Liver (tissue), 9 donors: Measurements from ENCODE around the gene WDR81. TPM values are rescaled to one million over a fixed set of nuclear protein-coding genes. Genes with fewer than 3 reads are reported as not detected.

ENCODE experiments used
- DNase-seq: peaks from one replicate; pipeline ENCODE4 v3.0.0-alpha.2; 2017; ENCODE audit warnings: low spot score
- H3K27ac ChIP-seq, 2 donors: one replicate each; pipeline ENCODE4 v1.7.0; 2013; ENCODE audit warnings: inconsistent platforms in 2 of 2, low read length in 2 of 2, control low read depth in 1 of 2, low read depth in 1 of 2, mild to moderate bottlenecking in 1 of 2
- H3K27me3 ChIP-seq, 4 donors: one replicate each; pipeline versions ENCODE4 v1.6.1 to v1.7.0; 2013; ENCODE audit warnings: low read length in 3 of 4, inconsistent platforms in 1 of 4, mild to moderate bottlenecking in 1 of 4, moderate library complexity in 1 of 4; ENCODE audit not compliant: control insufficient read depth in 4 of 4, insufficient read depth in 4 of 4
- H3K36me3 ChIP-seq, 4 donors: one replicate each; pipeline versions ENCODE4 v1.6.1 to v1.7.0; 2013; ENCODE audit warnings: low read length in 3 of 4, mild to moderate bottlenecking in 3 of 4, low read depth in 1 of 4, moderate library complexity in 1 of 4; ENCODE audit not compliant: control insufficient read depth in 4 of 4, insufficient read depth in 3 of 4
- H3K4me1 ChIP-seq, 4 donors: one replicate each; pipeline versions ENCODE4 v1.6.1 to v1.7.0; 2013; ENCODE audit warnings: low read length in 3 of 4, mild to moderate bottlenecking in 3 of 4, moderate library complexity in 1 of 4; ENCODE audit not compliant: control insufficient read depth in 4 of 4, insufficient read depth in 4 of 4
- H3K4me3 ChIP-seq, 3 donors: one replicate each; pipeline versions ENCODE4 v1.6.1 to v1.7.0; 2013; ENCODE audit warnings: low read length in 3 of 3, control low read depth in 1 of 3, low read depth in 1 of 3, mild to moderate bottlenecking in 1 of 3
- H3K9ac ChIP-seq, 2 donors: one replicate each; pipeline ENCODE4 v1.7.0; 2013; ENCODE audit warnings: low read length in 2 of 2, mild to moderate bottlenecking in 2 of 2, moderate library complexity in 2 of 2, control low read depth in 1 of 2, low read depth in 1 of 2
- H3K9me3 ChIP-seq, 4 donors: one replicate each; pipeline versions ENCODE4 v1.6.1 to v1.7.0; 2013; ENCODE audit warnings: low read length in 3 of 4; ENCODE audit not compliant: control insufficient read depth in 4 of 4
- ATF3 ChIP-seq: IDR thresholded peaks from 2 replicates; pipeline ENCODE4 v1.6.1; 2016; ENCODE audit warnings: antibody characterized with exemption
- EGR1 ChIP-seq, 2 donors: IDR thresholded peaks; 2 replicates each; pipeline ENCODE4 v1.6.1; 2016 to 2018; ENCODE audit warnings: antibody characterized with exemption in 2 of 2, low read depth in 2 of 2
- FOXA1 ChIP-seq: IDR thresholded peaks from 2 replicates; pipeline ENCODE4 v1.6.1; 2016; ENCODE audit warnings: antibody characterized with exemption
- FOXA2 ChIP-seq: IDR thresholded peaks from 2 replicates; pipeline ENCODE4 v1.6.1; 2016; ENCODE audit warnings: antibody characterized with exemption
- GABPA ChIP-seq, 2 donors: IDR thresholded peaks in 1 of 2; conservative IDR thresholded peaks in 1 of 2; 2 replicates each; pipeline ENCODE4 v1.6.1; 2016; ENCODE audit warnings: antibody characterized with exemption in 2 of 2, mild to moderate bottlenecking in 1 of 2, moderate library complexity in 1 of 2
- HNF4A ChIP-seq, 2 donors: conservative IDR thresholded peaks; 2 replicates each; pipeline ENCODE4 v1.6.1; 2016; ENCODE audit warnings: antibody characterized with exemption in 2 of 2, mild to moderate bottlenecking in 2 of 2
- HNF4G ChIP-seq: IDR thresholded peaks from 2 replicates; pipeline ENCODE4 v1.6.1; 2016; ENCODE audit warnings: antibody characterized with exemption
- JUND ChIP-seq, 2 donors: IDR thresholded peaks; 2 replicates each; pipeline ENCODE4 v1.6.1; 2016; ENCODE audit warnings: antibody characterized with exemption in 2 of 2
- MAX ChIP-seq: IDR thresholded peaks from 2 replicates; pipeline ENCODE4 v1.6.1; 2016; ENCODE audit warnings: antibody characterized with exemption
- NR2F2 ChIP-seq: IDR thresholded peaks from 2 replicates; pipeline ENCODE4 v1.6.1; 2016; ENCODE audit warnings: antibody characterized with exemption
- RAD21 ChIP-seq, 2 donors: IDR thresholded peaks; 2 replicates each; pipeline ENCODE4 v1.6.1; 2016; ENCODE audit warnings: antibody characterized with exemption in 2 of 2, mild to moderate bottlenecking in 2 of 2
- RXRA ChIP-seq, 2 donors: IDR thresholded peaks; 2 replicates each; pipeline ENCODE4 v1.6.1; 2017 to 2018; ENCODE audit warnings: antibody characterized with exemption in 2 of 2, mild to moderate bottlenecking in 1 of 2
- SP1 ChIP-seq: IDR thresholded peaks from 2 replicates; pipeline ENCODE4 v1.6.1; 2018; ENCODE audit warnings: antibody characterized with exemption, mild to moderate bottlenecking
- TAF1 ChIP-seq: conservative IDR thresholded peaks from 2 replicates; pipeline ENCODE4 v1.6.1; 2016; ENCODE audit warnings: antibody characterized with exemption, mild to moderate bottlenecking
- YY1 ChIP-seq: IDR thresholded peaks from 2 replicates; pipeline ENCODE4 v1.6.1; 2016; ENCODE audit warnings: antibody characterized with exemption, mild to moderate bottlenecking
- WGBS: extraction: QIAGEN DNeasy Blood & Tissue Kit; methylation state at CpG from one replicate; pipeline ENCODE4 v1.1.7; 2013; 5-methylcytosine and 5-hydroxymethylcytosine counted together
- polyA plus RNA-seq, 2 donors: library from polyadenylated mRNA; stranded (reverse) in 1 of 2; unstranded in 1 of 2; fragments of 200-250 nt in 1 of 2; fragments of >200 nt in 1 of 2; fragmentation: Nextera tagmentation in 1 of 2; extraction: Ambion mirVana in 1 of 2; gene quantifications; one replicate each; pipeline versions ENCODE4 v1.2.1 to v1.2.3, GENCODE V29; 2013 to 2015
- total RNA-seq, 2 donors: library from RNA; depleted of rRNA; stranded (reverse); fragments of >200 nt; gene quantifications; one replicate each; pipeline ENCODE4 v1.2.3, GENCODE V29; 2014
- TF ChIP-seq, protein P1 (sequence below): fragments of 150-350 bp; IDR thresholded peaks from 2 replicates; pipeline ENCODE4 v1.5.1; 2017; ENCODE audit warnings: improper control_type of control experiment, low read depth, low read length; ENCODE audit not compliant: missing input control
- TF ChIP-seq, protein P2 (sequence below): IDR thresholded peaks from 2 replicates; pipeline ENCODE4 v1.6.1; 2016; ENCODE audit warnings: antibody characterized with exemption, mild to moderate bottlenecking
- TF ChIP-seq, protein P3 (sequence below): IDR thresholded peaks from 2 replicates; pipeline ENCODE4 v1.6.1; 2016; ENCODE audit warnings: antibody characterized with exemption
- donor health status: healthy.
- donor health status: healthy.
- donor health status: healthy.
- donor health status: healthy.
- donor health status: healthy.

Gene WDR81
- total and polyA plus RNA-seq, 4 donors = 12.3 to 41.8 (median 33.0) TPM

DNA sequence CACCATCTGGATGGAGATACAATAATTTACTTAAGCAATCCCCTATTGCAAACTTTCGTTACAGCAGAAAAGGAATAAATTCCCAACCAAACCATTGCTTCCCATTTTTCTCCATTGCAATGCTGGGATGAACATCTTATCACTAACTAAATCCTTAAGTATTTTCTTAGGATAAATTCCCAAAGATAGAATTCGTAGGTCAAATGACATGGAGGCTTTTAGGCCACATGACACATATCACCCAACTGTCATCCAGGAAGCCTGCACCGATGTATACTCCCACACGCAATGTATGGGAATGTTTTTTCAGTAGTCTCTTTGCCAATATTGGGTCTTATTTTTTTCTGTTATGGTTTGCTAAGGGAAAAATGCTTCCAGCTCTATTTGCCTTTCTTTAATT is 12.7 kb upstream of the WDR81 start:
- TF ChIP-seq JUND (IDR thresholded peaks at IDR 0.05) (no peak), FOXA1 (no peak), FOXA2 (no peak), TAF1 (no peak), ATF3 (no peak), NR2F2 (no peak), EGR1 (IDR thresholded peaks at IDR 0.05; ENCODE audit: low read depth in 2 of 2) (no peak), RXRA (IDR thresholded peaks at IDR 0.05) (no peak), HNF4G (no peak), SP1 (no peak), GABPA (IDR thresholded peaks at IDR 0.05 in 1 of 2, conservative IDR thresholded peaks at IDR 0.05 in 1 of 2) (no peak), RAD21 (IDR thresholded peaks at IDR 0.05) (no peak), MAX (no peak), YY1 (no peak), HNF4A (conservative IDR thresholded peaks at IDR 0.05) (no peak)
- TF ChIP-seq, protein P1, sequence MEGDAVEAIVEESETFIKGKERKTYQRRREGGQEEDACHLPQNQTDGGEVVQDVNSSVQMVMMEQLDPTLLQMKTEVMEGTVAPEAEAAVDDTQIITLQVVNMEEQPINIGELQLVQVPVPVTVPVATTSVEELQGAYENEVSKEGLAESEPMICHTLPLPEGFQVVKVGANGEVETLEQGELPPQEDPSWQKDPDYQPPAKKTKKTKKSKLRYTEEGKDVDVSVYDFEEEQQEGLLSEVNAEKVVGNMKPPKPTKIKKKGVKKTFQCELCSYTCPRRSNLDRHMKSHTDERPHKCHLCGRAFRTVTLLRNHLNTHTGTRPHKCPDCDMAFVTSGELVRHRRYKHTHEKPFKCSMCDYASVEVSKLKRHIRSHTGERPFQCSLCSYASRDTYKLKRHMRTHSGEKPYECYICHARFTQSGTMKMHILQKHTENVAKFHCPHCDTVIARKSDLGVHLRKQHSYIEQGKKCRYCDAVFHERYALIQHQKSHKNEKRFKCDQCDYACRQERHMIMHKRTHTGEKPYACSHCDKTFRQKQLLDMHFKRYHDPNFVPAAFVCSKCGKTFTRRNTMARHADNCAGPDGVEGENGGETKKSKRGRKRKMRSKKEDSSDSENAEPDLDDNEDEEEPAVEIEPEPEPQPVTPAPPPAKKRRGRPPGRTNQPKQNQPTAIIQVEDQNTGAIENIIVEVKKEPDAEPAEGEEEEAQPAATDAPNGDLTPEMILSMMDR = no peak
- TF ChIP-seq, protein P2, sequence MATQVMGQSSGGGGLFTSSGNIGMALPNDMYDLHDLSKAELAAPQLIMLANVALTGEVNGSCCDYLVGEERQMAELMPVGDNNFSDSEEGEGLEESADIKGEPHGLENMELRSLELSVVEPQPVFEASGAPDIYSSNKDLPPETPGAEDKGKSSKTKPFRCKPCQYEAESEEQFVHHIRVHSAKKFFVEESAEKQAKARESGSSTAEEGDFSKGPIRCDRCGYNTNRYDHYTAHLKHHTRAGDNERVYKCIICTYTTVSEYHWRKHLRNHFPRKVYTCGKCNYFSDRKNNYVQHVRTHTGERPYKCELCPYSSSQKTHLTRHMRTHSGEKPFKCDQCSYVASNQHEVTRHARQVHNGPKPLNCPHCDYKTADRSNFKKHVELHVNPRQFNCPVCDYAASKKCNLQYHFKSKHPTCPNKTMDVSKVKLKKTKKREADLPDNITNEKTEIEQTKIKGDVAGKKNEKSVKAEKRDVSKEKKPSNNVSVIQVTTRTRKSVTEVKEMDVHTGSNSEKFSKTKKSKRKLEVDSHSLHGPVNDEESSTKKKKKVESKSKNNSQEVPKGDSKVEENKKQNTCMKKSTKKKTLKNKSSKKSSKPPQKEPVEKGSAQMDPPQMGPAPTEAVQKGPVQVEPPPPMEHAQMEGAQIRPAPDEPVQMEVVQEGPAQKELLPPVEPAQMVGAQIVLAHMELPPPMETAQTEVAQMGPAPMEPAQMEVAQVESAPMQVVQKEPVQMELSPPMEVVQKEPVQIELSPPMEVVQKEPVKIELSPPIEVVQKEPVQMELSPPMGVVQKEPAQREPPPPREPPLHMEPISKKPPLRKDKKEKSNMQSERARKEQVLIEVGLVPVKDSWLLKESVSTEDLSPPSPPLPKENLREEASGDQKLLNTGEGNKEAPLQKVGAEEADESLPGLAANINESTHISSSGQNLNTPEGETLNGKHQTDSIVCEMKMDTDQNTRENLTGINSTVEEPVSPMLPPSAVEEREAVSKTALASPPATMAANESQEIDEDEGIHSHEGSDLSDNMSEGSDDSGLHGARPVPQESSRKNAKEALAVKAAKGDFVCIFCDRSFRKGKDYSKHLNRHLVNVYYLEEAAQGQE = no peak
- TF ChIP-seq, protein P3, sequence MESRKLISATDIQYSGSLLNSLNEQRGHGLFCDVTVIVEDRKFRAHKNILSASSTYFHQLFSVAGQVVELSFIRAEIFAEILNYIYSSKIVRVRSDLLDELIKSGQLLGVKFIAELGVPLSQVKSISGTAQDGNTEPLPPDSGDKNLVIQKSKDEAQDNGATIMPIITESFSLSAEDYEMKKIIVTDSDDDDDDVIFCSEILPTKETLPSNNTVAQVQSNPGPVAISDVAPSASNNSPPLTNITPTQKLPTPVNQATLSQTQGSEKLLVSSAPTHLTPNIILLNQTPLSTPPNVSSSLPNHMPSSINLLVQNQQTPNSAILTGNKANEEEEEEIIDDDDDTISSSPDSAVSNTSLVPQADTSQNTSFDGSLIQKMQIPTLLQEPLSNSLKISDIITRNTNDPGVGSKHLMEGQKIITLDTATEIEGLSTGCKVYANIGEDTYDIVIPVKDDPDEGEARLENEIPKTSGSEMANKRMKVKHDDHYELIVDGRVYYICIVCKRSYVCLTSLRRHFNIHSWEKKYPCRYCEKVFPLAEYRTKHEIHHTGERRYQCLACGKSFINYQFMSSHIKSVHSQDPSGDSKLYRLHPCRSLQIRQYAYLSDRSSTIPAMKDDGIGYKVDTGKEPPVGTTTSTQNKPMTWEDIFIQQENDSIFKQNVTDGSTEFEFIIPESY = no peak
- no peak overlapping the region for H3K4me3 ChIP-seq
- H3K36me3 ChIP-seq = peaks cover 12 to 24% (median 15%) of the 10 kb centered on the region in 4 donors
- H3K9me3 ChIP-seq = no peaks in the 10 kb centered on the region
- H3K27ac ChIP-seq = no peak overlapping the region
- no peaks in the 10 kb centered on the region for H3K27me3 ChIP-seq
- WGBS = 83% methylated on average over 4 of the region's 4 CpGs
- no peak overlapping the region for H3K9ac ChIP-seq
- peaks cover 6 to 47% (median 18%) of the 10 kb centered on the region in 4 donors for H3K4me1 ChIP-seq
- no peak for DNase-seq
